ENCODE measurements around the gene NANS.
"Not testable (repeated sequence)": the region's sequence is repeated elsewhere in the genome, so short reads cannot be mapped to it uniquely, and the experiment has no call there.

Gene NANS, protein sequence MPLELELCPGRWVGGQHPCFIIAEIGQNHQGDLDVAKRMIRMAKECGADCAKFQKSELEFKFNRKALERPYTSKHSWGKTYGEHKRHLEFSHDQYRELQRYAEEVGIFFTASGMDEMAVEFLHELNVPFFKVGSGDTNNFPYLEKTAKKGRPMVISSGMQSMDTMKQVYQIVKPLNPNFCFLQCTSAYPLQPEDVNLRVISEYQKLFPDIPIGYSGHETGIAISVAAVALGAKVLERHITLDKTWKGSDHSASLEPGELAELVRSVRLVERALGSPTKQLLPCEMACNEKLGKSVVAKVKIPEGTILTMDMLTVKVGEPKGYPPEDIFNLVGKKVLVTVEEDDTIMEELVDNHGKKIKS

GRCh38 chr9:98056269-98057137 is at the start of gene NANS:
Gene NANS (plus strand): TSS chr9:98056732. CDS start chr9:98056809, 77 bp downstream.
- DNase-seq (ENCODE audit: low read depth): peak; percentile 78

DNA sequence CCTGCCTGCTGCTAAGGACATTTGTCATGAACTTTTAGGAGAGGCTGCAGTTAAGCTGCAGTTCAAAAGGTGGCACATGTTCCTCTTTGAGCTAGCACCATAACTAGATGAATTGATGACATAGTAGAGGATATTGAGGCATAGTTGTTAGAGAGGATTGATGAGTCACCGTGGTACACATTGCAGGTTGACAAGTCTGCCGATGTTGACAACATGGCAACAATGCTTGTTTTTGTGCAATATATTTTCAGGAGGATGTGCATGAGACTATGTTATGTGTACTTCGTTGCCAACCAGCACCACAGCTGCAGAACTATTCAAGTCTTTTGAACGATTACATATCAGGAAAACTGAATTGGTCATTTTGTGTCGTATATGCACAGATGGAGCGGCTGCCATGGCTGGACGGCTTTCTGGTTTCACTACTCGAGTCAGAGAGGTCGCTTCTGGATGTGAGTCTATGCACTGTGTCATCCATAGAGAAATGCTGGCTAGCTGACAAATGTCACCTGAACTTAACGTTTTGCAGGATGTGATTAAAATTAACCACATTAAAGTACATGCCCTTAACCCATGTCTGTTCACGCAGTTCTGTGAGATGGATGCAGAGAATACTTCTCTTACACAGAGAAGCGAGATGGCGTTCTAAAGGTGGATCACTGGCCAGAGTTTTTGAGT is 49.1 kb upstream of the NANS start:
- DNase-seq (ENCODE audit: low read depth): no peak

GRCh38 chr9:98008764-98009163 is 47.8 kb upstream of the NANS start:
- DNase-seq (ENCODE audit: low read depth): no peak

DNA sequence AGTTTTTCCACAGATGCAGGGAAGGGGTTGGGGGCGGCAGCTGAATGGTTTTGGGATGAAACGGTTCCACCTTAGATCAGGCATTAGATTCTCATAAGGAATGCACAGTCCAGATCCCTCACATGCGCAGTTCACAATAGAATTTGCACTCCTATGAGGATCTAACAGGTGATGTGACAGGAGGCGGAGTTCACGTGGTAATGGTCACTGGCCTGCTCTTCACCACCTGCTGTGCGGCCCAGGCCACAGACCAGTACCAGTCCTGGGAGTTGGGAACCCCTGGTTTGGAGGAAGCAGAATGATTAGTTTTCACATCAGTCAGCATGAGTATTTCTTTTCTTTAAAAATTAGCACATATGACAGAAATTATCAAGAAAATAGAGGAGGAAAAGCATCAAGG is 47.1 kb upstream of the NANS start:
- no peak for DNase-seq (ENCODE audit: low read depth)

GRCh38 chr9:98009936-98010335 is 46.6 kb upstream of the NANS start:
- no peak for DNase-seq (ENCODE audit: low read depth)

DNA sequence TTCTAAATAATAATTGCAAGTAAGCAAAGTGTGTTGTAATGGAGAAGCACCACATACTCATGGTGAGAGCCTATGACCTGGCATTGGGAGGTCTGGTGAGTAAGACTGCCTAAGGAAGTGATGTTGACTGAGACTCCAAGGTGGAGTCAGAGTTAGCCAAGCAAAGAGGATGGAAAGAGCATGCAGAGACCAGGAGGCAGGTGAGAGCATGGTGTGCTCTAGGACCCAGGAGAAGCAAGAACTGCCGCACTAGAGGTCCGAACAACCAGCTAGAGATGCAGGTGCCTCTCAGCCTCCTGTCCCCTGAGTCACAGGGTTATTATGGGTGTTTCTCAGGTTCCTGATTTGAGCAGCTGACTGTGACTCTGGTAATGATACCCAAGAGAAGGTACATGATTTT is 46.1 kb upstream of the NANS start:
- DNase-seq (ENCODE audit: low read depth): no peak

DNA sequence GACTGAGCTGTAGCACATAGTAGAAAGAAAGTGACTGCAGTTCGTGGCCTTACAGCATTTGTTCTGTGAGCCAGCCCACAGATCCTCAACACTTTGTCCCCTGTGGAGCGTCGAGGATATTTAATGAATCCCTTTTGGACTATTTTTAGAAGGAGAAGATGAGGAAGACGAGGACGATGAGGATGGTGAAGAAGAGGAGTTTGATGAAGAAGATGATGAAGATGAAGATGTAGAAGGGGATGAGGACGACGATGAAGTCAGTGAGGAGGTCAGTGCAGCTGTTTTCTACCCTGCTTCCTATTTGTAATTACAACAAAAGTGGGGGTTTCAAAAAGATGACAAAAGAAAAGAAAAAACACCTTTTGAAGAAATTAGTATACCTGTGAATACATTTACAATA is 45.4 kb upstream of the NANS start:
- no peak for DNase-seq (ENCODE audit: low read depth)

DNA sequence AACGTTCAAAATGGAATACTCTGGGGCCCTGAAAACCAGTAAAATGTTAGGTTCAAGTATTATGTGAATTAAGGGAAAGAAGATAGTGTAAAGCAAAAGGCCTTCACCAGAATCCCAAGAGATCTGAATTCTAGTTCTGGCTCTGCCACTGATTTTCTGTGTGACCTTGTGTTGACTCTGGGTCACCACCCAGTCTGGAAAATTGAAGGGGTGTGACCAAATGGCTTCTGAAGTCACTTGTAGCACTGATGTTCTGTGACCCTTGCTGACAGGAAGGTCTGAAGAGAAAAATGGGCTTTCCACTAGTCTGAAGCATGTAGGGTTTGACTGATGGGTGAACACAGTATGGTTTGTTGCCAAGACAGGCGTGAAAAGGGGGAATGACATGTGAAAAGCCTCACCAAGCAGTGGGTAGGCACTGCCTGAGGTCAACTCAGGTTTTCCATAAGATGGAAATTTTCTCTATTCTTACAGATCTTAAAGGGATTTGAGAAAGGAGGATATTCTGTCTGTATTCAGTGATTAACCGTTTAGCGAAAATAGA is 40.3 kb upstream of the NANS start:
- no peak for DNase-seq (ENCODE audit: low read depth)

DNA sequence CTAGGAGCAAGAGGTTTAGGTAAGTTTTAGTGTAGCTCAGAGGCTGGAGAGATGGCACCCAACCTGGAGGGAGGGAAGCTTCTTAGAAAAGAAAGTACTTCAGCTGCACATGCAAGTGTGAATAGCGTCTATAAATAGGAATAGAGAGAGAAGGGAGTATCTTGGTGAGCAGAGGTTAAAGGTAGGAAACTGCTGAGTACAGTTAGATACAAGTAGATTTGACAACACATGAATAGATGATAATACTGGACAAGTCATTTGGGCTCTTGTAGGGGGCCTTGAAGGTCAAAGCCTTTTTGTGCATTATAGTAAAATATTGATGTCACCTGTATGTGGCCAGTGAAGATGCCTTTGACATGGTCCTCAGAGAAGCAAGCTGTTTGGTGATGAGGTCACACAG is 39.2 kb upstream of the NANS start:
- DNase-seq (ENCODE audit: low read depth): no peak

GRCh38 chr9:98018347-98018746 is 38.2 kb upstream of the NANS start:
- no peak for DNase-seq (ENCODE audit: low read depth)

DNA sequence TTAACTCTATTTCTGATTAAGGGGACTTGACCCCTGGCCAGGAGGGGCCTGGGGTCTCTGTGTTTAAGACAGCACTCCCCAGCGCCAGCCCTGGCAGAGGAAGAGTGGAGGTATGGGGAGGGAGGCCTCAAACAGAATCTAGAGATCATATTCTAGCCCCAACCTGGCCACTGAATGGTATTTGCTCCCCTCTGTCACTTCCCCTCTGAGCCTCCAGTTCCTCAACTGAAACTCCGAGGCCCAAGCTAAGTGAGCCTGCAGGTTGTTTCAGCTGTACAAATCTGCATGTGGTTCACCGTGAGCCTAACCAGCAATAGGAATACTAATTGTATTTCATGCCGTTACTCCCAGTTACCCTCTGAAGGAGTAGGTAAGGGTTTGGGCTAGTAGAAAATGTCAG is 37.4 kb upstream of the NANS start:
- no peak for DNase-seq (ENCODE audit: low read depth)

- DNase-seq (ENCODE audit: low read depth): not testable (repeated sequence)
These were observed 36.7 kb upstream of the NANS start for GRCh38 chr9:98019869-98020268.

DNA sequence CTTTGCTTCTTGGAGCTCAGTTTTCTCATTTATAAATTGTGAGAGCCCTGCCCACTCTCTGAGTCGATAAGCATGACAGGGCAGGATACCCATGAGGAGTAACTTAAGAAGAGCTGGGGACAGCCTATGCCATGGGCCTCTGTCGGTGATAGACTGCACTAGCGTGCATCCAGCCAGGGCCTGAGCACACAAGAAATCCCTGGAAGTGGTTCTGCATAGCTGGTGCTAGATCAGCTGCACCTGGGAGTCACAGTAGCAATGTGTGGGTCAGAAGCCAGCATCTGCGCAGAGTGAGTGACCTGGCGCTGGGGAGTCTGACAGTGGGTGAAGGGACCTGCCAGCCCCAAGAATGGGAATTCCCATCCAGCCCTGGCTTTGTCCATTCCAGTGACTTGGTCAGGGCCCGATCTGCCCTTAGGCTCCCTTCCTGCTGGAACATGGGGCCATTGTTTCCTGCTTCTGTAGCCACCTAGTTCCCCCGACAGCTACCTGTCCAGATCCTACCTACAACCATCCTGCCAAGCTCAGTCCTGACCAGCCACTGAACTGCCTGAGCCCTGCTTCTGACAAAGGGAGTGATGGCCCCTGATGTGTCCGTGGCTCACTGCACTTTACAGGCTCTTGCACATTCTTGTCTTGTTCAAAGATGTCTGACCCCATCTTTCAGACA is 35.9 kb upstream of the NANS start:
- DNase-seq (ENCODE audit: low read depth): no peak

GRCh38 chr9:98021306-98022040 is 35.1 kb upstream of the NANS start:
- no peak for DNase-seq (ENCODE audit: low read depth)

DNA sequence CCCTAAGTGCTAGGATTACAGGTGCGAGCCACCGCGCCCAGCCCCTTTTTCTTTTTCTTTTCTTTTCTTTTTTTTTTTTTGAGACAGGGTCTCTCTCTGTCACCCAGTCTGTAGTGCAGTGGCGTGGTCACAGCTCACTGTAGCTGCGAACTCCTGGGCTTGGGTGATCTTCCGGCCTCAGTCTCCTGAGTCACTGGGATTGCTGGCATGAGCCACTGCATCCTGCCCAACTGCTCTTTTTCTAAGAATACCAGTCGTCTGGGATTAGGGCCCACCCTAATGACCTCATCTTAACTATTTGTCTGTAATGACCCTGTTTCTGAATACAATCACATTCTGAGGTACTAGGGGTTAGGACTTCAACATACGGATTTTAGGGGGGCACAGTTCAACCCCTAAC is 34.1 kb upstream of the NANS start:
- no peak for DNase-seq (ENCODE audit: low read depth)

DNA sequence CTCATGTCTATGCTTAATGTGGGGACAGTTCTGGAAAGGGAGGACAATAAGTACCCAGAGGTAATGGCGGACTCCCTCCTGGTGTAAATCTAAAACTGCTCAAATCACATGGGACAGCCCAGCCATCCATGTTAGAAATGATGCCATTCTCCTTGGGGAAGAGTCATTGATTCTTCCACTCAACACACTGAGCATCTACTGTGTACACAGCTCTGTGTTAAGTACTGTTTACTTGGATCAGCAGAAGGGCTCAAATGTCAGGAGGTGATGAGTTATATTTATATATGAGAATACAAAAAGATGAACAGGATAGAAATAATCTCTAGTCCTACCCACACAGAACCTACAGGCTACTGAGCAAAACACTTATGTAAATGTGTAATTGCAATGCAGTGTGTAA is 31.8 kb upstream of the NANS start:
- no peak for DNase-seq (ENCODE audit: low read depth)

- no peak for DNase-seq (ENCODE audit: low read depth)
These were observed 25.4 kb upstream of the NANS start for GRCh38 chr9:98031169-98031568.

DNA sequence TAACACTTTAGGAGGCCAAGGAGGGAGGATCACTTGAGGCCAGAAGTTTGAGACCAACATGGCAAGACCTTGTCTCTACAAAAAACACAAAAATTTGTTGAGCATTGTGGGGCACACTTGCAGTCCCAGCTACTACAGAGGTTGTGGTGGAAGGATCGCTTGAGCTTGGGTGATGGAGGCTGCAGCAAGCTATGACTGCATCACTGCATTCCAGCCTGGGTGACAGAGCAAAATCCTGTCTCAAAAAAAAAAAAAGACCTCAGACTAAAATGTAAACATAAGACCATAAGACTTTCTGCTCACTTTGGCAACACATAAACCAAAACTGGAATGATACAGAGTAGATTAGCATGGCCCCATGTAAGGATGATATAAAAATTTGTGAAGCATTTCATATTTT is 24.6 kb upstream of the NANS start:
- DNase-seq (ENCODE audit: low read depth): no peak

- DNase-seq (ENCODE audit: low read depth): peak; percentile 88
These were observed 21.7 kb upstream of the NANS start for GRCh38 chr9:98034593-98035546.

DNA sequence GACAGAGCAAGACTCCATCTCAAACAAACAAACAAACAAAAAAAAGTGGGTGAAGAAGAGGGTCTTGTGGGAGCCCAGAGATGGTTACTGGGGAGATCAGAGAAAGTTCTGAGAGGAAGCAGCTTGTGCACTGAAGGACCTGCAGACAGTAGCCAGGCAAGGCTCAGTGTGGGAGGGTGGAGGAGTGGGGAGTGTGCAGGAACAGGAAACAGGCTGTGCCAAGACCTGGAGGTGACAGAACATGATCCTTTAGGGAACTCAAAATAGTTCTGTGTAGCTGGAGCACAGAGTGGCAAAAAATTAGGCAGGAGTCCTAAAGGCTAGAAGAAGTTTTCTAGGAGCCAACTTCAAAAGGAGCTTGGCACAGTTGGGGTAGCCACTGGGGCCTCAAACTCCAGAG is 19.2 kb upstream of the NANS start:
- no peak for DNase-seq (ENCODE audit: low read depth)
